ENCODE results near the gene CEACAM4. TPM values are rescaled to one million over a fixed set of nuclear protein-coding genes. Genes with fewer than 3 reads are reported as not detected.

Gene CEACAM4
- total RNA-seq, 1 experiment from 2014 or later = not detected

DNA sequence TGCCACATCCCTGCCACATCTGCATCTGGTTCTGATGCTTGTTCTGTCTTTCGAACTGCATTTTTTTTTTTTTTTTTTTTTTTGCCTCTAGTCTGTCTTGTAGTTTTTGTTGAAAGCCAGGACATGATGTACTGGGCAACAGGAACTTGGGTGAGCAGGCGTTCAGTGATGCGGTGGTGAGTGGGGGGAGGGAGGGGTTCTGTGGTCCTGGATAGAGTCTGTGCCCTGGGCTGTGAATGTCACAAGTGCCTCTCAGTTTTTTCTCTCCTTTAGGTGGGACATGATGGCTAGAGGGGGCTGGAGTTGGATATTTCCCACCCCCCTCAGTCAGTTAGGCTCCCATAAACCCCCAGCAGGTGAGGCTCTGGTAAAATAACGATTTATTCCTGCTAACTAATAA is 3.5 kb downstream of the CEACAM4 start:
- Histone ChIP-seq H3K27ac (ENCODE audit: low read depth, low read length, poor library complexity, severe bottlenecking) (no peak overlapping the region), H3K4me3 (ENCODE audit: low read depth, low read length, poor library complexity, severe bottlenecking) (no peak overlapping the region), H3K9me3 (ENCODE audit: low read depth, low read length, poor library complexity, severe bottlenecking) (no peaks in the 10 kb centered on the region), H3K36me3 (ENCODE audit: insufficient read depth, low read length, poor library complexity, severe bottlenecking) (no peaks in the 10 kb centered on the region), H3K27me3 (replicated peaks; ENCODE audit: insufficient read depth, low read depth, low read length, poor library complexity) (peaks cover 5% of the 10 kb centered on the region), H3K4me1 (ENCODE audit: insufficient read depth, low read length, poor library complexity, severe bottlenecking) (no peaks in the 10 kb centered on the region)
- no TSS peak for BruUV-seq (replicated peaks)
- POLR2A ChIA-PET (ENCODE audit: low non-redundant PET) = no interaction called here
- no peak for TF ChIP-seq EZH2 (IDR thresholded peaks at IDR 0.05; ENCODE audit: borderline replicate concordance, low read depth, low read length, poor library complexity, severe bottlenecking)
- TF ChIP-seq, protein P1, sequence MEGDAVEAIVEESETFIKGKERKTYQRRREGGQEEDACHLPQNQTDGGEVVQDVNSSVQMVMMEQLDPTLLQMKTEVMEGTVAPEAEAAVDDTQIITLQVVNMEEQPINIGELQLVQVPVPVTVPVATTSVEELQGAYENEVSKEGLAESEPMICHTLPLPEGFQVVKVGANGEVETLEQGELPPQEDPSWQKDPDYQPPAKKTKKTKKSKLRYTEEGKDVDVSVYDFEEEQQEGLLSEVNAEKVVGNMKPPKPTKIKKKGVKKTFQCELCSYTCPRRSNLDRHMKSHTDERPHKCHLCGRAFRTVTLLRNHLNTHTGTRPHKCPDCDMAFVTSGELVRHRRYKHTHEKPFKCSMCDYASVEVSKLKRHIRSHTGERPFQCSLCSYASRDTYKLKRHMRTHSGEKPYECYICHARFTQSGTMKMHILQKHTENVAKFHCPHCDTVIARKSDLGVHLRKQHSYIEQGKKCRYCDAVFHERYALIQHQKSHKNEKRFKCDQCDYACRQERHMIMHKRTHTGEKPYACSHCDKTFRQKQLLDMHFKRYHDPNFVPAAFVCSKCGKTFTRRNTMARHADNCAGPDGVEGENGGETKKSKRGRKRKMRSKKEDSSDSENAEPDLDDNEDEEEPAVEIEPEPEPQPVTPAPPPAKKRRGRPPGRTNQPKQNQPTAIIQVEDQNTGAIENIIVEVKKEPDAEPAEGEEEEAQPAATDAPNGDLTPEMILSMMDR (conservative IDR thresholded peaks at IDR 0.05; ENCODE audit: low read depth, low read length) = no peak
- CTCF ChIA-PET = no interaction called here
- DNase-seq (ENCODE audit: low spot score) = no peak
- intact Hi-C loops (cut with micrococcal nuclease; ENCODE audit: unreplicated experiment) = no loop called here

DNA sequence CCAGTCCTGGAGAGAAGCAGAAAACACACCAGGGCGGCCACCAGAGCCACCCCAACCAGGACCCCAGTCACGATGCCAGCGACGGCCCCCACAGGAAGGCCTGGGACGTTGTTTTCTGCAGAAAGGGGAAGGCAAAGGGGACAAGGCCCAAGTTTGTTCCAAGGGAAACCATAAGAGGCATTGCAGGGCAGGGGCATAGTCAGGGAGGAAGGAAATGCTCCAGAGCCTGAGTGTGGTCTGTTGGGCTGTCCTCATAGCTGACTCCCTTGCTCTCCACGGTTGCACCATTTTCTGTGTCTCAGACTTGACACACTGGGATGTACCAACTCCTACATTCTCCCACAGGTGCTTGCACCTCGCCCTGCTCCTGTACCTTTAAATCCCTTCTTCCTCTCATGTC is 5.2 kb downstream of the CEACAM4 start:
- intact Hi-C loops (cut with micrococcal nuclease; ENCODE audit: unreplicated experiment) = no loop called here
- CTCF ChIA-PET = no interaction called here

DNA sequence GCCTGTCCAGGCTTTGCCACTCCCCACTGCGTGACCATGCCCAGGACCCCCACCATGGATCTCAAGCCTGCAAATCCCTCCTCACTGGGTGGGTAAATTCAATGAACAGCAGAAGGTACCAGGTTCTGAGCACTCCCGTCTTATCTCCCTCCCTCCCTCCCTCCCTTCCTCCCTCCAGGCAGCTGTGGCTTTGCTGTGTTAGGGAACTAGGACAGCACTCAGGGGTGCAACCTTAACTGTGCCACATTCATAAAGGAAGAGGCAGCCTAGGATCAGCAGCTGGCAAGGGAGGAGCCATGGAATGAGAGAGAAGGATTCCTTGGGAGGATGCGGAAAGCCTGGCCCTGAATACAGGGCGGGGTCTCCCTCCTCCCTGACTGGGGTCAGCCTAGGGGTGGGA is 5.6 kb downstream of the CEACAM4 start:
- DNase-seq (ENCODE audit: low spot score) = no peak
- Histone ChIP-seq H3K27ac (ENCODE audit: low read depth, low read length, poor library complexity, severe bottlenecking) (no peak overlapping the region), H3K27me3 (replicated peaks; ENCODE audit: insufficient read depth, low read depth, low read length, poor library complexity) (no peaks in the 10 kb centered on the region), H3K9me3 (ENCODE audit: low read depth, low read length, poor library complexity, severe bottlenecking) (no peaks in the 10 kb centered on the region), H3K36me3 (ENCODE audit: insufficient read depth, low read length, poor library complexity, severe bottlenecking) (no peaks in the 10 kb centered on the region), H3K4me3 (ENCODE audit: low read depth, low read length, poor library complexity, severe bottlenecking) (no peak overlapping the region), H3K4me1 (ENCODE audit: insufficient read depth, low read length, poor library complexity, severe bottlenecking) (no peaks in the 10 kb centered on the region)
- TF ChIP-seq, protein P1 (conservative IDR thresholded peaks at IDR 0.05; ENCODE audit: low read depth, low read length) = no peak
- no peak for TF ChIP-seq EZH2 (IDR thresholded peaks at IDR 0.05; ENCODE audit: borderline replicate concordance, low read depth, low read length, poor library complexity, severe bottlenecking)
- ChIA-PET POLR2A (ENCODE audit: low non-redundant PET) (no interaction called here), CTCF (no interaction called here)
- intact Hi-C loops (cut with micrococcal nuclease; ENCODE audit: unreplicated experiment) = no loop called here
- BruUV-seq (replicated peaks) = no TSS peak

More for the DNA sequence above, 5.2 kb downstream of the CEACAM4 start:
- POLR2A ChIA-PET (ENCODE audit: low non-redundant PET) = no interaction called here
- no TSS peak for BruUV-seq (replicated peaks)
- Histone ChIP-seq H3K9me3 (ENCODE audit: low read depth, low read length, poor library complexity, severe bottlenecking) (no peaks in the 10 kb centered on the region), H3K36me3 (ENCODE audit: insufficient read depth, low read length, poor library complexity, severe bottlenecking) (no peaks in the 10 kb centered on the region), H3K4me1 (ENCODE audit: insufficient read depth, low read length, poor library complexity, severe bottlenecking) (no peaks in the 10 kb centered on the region), H3K27ac (ENCODE audit: low read depth, low read length, poor library complexity, severe bottlenecking) (no peak overlapping the region), H3K27me3 (replicated peaks; ENCODE audit: insufficient read depth, low read depth, low read length, poor library complexity) (no peaks in the 10 kb centered on the region), H3K4me3 (ENCODE audit: low read depth, low read length, poor library complexity, severe bottlenecking) (no peak overlapping the region)
- DNase-seq (ENCODE audit: low spot score) = no peak
- TF ChIP-seq, protein P1 (conservative IDR thresholded peaks at IDR 0.05; ENCODE audit: low read depth, low read length) = no peak
- TF ChIP-seq EZH2 (IDR thresholded peaks at IDR 0.05; ENCODE audit: borderline replicate concordance, low read depth, low read length, poor library complexity, severe bottlenecking) = no peak
